ENCODE data around the gene CRB2.

The CRB2 gene

DNA sequence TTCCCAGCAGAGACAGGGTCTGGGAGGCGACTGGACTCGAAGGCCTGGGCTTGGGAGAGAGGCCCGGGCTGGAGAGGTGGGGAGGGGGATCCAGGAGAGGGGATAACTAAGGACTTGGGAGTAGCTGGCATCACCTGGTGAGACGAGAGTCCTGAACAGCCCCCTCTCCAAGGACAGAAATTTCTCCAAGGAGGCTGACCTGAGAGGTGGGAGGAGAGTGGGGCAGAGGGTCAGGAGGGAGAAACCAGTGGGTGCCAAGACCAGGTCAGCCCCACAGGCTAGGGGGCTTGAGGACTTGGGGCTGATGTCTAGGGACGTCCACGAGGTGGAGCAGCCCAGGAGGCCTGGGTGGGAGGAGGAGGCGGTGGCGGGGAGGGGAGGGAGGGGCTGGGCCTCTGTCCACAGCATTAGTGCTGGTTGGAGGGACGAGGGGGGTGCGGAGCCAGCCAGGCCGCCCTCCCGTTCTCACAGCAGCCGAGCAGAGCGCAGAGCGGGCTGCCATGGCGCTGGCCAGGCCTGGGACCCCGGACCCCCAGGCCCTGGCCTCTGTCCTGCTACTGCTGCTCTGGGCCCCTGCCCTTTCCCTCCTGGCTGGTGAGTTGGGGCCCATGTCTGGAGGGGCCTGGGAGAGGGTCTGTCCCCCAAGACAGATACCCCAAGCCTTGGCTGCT lies at the start of gene CRB2:
CRB2 (plus strand) TSS at position 437 of the 671 bp plus-strand sequence; CDS start at position 501, 64 bp downstream.
- DNase-seq = no peak

DNA sequence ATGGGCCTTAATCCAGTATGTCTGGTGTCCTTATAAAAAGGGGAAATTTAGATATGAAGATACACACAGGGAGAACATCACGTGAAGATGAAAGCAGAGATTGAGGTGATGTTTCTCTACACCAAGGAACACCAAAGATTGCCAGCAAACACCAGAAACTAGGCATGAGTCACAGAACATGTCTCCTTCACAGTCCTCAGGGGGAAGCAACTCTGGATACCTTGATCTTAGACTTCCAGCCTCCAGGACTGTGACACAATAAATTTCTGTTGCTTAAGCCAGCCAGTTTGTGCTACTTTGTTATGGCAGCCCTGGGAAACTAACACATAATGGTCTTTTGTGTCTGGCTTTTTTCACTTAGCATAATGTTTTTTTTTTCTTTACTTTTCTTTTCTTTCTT lies 46.4 kb upstream of the CRB2 start:
- no peak for DNase-seq

DNA sequence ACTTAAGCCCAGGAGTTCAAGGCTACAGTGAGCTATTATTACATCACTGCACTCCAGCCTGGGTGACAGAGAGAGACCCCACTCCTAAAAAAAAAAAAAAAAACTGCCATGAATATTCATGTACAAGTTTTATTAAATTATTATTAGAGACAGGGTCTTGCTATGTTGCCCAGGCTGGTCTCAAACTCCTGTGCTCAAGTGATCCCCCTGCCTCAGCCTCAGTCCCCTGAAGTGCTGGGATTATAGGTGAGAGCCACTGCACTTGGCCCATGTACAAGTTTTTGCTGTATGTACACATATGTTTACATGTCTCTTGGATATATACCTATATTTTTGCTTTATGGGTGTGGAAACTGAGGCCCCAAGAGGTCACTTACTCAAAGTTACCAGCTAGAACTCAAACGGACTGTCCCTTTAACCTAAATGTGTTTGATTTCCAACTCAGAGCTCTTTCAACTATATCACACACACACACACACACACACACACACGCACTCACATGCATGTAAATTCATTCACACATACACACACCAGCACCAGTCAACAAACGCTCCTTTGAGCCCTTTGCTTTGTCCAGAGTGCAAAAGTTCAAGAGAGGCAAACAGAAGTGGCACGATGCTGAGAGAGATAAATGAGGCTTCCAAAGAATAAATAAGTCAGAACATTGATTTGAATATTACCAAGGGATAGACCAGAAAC lies 45.3 kb upstream of the CRB2 start:
- DNase-seq = no peak

DNA sequence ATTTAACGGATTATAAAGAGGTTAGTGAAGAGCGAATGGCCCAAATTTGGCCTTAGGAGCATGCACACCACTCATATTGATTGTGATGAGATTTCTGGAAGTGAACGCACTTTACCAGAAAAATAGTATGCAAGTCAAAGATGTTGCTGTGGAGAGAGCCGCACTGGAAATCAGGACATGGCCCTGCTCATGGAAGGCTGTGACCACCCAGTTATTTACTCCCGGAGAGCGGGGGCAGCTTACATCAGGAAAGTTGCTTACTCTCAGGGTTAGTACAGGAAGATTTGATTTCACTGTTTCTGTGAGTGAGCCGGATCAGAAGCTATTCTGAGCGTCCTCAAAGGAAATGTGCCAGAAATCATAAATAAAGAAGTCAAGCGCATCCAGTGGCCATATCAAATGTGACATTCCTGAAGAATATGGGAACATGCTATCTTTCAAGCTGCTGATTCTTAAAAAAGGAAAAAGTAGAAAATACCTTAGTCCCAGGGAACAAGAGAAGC lies 44.7 kb upstream of the CRB2 start:
- DNase-seq = no peak

DNA sequence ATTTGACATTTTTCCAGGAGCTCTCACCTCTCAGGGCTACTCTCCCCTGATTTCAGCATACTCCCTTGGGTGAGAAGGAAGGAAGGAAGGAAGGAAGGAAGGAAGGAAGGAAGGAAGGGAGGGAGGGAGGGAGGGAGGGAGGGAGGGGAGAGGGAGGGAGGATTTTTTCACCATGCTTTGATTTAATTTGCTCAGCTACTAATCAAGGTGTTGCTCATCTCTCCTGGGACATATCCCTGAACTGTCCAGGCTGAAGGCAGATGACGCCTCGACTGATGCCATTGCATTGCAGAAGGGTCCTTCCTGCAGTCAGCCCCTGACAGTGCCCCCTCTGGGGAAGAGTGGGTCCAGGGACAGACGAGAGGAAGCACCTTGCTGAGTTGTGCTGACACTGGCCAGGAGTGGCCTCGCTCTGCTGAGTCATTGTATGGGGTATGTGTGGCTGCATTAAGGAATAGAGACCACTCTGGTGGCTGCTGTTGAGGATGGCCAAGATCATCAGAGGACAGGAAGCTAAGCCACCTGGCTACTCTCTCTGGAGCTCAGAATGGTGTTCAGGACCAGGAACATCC lies 43.6 kb upstream of the CRB2 start:
- DNase-seq = no peak

DNA sequence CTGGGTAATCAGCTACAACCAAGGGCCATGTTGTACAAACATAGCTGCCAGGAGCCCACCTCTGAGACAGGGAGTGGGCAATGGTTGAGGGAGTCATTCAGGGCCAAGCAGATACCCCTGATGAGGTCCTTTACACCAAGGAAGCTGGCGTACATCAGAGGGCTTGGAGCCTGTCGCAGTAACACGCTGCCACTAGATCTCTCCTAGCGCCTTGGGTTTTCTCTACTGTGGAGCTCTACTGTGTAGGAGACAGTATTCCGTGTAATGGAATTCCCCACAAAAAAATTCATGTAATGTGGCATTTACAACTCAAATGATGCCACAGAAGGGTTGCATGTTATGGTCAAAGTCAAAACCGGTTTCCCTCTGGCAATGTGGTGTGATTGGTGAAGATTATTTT lies 41.4 kb upstream of the CRB2 start:
- DNase-seq = no peak

DNA sequence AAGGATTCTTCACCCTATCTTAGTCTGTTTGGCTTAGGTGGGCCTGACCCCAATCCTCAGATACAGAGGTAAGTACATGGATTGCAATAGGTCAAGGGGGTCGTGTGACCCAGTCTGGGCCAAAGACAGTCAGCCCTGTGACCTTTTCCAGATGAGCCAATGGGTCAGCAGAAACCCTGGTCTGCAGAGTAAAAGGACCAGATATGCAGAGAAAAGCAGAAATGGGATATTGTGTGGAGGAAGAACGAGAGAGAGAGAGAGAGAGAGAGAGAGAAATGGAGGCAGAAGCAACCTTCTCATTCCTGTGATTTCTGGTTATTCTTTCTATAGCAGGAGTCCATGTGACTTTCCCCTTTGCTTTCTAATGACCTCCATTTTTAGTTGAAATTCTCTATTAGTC lies 40.4 kb upstream of the CRB2 start:
- no peak for DNase-seq

DNA sequence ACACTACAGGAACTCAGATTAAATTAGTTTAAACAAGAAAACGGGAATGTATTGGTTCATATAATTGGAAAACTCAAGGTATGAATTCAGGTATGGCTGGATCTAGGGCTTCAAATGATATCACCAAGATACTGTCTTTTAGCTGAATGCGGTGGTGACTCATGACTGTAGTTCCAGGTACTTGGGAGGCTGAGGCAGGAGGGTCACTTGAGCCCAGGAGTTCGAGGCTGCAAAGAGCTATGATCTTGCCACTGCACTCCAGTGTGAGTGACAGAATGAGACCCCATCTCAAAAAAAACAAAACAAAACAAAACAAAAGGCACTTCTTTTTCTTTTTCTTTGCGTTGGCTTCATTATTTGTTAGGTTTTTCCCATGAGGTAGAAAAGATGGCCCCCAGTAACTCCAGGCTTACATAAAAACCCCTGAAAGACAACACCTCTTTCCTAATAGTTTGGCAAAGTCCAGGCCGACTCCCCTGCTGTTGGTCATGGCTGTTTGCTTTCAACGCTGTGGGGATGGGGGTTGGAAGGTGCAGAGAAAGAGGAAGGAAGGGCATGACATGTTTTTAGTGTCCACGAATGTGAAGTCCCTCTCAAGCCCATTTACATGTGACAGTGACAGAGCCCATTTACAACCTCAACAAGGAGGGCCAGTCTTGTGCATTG lies 39.8 kb upstream of the CRB2 start:
- no peak for DNase-seq

DNA sequence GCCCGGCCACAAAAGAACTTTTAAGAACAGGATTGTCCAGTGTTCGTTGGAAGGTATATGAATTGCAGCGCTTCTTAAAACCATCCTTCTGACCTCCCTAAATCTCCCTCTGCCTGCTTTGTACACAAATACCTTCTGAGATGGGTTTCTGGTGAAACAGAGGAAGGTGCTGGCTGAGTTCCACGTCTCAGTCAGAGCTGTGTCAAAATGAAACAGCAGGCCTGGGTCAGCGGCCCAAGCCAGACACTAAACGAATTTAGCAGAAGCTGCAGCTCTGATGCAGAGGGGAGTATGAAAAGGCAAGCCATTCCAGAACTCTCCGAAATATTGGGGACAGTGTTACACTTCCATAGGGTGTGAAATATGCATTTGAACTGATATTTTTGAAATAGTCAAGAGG lies 37.8 kb upstream of the CRB2 start:
- no peak for DNase-seq

DNA sequence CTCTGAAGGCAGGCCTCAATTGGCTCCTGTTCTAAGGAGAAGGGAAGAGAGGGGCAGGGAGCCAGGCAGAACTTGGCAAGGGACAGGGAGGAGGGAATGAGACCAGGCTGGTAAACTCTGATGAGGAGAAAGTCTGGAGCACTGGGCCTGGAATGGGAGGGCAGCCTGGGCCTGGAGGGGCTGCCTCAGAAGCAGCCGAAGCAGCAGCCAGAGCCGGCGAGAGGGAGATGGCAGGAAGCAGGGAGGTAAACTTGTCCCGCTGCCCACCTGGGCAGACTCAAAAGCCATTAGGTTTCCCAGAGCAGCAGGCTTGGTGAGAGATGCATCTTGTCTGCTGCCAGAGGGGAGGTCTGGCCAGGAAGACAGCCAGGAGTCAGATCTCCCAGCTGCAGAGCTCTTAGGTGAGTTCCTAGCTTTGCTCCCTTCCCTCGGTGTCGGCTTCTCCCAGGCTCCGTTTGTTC lies 37.0 kb upstream of the CRB2 start:
- DNase-seq = peak; percentile 4

DNA sequence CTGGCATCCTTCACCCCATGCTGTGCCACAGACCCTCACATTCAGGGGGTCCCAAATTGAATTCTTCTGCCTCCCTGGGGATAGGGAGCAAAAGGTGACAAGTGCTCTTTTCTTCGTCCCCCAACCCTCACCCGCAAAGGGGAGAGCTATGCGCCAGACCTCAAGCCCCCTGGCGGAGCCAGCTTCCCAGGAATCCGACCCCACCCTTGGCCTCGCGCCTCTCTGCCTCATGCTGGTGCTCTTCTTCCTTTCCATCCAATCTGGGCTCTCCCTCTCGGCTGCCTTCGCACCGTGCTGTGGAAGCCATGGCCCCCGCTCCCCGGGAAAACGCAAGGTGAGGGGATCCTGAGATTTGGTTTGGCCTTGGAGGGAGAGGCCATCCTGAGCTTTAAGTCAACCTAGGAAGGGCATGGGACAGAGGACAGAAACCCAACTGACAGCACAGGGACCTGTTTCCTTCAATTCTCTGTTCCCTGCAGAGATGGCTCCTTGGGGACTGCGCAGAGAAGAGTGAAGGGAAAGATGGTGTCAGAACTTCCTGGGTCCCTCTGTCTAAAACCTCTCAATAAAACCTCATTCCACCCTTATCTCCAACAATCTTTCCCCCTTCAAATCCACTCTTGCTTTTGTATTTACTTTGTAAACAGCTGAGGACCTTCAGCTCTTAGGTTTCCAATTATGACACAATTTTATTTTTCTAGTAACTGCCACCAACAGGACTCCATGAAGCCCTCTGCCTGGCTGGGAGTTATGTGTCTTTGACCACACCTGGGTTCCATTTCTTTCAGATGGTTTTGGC lies 36.3 kb upstream of the CRB2 start:
- no peak for DNase-seq

DNA sequence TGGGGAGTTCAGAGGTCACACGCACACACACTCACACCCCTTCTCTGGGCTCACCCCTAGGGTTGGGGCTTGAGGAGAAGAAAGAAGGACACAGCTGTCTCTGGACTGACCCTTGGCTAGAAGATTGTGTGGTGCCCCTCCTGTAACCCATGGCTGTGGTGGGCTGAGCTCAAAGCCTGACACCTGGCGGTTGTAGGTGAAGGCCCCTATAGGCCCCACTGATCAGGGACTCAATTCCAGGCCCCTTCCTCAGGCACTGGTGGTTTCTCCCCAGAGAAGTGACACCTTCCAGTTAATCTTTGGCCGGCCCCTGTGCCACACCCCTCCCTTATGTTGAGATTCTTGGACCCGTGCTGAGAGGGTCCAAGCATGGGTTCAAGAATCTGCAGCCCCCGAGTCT lies 35.2 kb upstream of the CRB2 start:
- DNase-seq = no peak

DNA sequence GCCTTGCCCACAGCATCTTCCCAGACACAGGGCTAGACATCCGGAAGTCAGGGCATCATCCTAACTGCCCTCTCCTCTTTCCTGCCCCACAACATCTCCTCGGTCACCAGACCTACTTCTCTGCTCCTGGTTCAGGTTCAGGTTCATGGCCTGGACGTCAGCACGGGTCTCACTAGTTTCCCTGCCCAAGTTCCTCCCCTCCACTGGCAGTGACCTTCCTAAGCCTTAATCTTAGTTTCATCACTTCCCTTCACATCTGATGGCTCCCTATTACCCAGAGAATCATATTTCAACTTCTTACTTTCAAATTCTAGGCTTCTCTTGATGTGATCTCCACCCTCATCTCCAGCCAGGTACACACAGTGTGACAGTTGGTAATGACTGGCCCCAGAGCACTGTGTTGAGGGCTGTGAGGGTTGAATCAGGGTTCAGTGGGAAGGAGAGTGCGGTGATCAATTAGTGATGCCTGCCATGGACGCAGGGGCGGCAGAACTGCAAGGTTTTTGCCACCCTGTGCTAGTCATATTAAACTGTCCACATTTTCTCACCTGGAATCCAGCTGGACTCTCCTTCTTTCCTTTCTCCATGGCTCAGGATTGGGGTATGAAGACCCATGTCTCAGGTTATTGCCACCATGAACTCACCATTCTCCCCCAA lies 34.3 kb upstream of the CRB2 start:
- no peak for DNase-seq

DNA sequence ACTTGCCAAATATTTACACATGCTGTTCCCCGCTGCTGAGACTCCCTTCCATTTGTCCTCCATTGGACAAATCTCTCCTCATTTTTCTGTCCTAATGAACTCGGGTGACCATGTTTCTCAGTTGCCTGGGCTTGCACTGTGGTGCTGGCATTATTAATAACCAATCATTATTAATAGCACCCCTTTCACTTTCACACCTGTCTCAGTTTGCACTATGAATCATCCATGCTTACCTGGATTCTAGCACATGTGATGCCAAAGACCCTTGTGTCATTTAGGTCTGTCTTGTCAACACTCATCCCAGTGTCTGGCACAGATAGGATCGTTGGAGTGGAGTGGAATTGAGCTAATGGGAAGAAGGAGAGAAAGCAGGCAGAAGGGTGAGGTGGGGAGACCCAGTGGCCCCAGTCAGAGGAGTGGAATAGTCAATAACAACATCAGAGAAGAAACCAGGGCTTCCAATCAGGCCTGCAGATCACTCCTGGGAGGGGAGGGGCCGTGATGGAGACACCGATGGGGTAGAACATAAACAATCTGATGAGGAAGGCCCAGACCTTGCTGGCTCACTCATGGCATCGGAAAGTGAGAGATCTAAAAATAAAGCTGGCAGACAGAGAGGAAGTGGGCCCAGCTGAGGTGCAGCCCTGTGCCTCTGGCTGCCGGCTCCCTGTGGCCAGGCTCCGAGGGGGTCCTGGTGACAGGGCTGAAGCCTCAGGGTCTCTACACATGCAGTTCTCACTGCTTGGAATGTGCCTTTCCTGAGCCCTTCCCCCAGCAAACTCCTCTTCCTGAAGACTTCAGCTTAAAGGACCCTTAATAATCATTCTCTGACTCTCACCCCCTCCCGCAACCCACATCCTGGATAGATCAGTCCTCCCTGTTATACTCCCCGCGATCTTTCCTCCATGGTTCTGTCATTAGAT lies 33.5 kb upstream of the CRB2 start:
- DNase-seq = no peak

DNA sequence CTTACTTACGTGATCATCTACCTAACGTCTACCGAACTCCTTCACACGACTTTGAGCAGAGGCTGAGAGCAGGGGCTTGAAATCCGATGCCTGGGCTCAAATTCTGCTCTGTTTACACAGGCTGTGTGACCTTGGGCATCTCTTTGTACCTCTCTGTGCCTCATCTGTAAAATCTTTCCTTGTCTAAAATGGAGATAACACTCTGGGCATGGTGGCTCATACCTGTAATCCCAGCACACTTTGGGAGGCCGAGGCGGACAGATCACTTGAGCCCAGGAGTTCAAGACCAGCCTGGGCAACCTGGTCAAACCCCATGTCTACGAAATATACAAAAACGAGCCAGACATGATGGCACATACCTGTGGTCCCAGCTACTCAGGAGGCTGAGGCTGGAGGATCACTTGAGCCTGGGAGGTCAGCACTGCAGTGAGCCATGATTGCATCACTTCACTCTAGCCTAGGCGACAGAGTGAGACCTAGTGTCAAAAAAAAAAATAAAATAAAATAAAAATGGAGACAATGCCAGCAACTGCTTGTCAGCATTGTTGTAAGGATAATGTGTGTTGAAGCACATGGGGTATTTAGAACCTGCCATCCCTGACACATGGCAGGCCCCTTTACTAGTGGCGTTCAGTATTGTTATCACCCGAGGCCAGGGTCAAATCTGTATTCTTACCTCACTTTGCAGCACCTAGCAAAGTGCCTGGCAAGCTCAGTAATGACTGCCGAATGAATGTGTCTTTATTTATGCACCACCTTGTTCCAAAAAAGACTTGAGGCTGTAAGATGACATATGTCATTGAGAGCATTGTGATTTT lies 32.6 kb upstream of the CRB2 start:
- no peak for DNase-seq

DNA sequence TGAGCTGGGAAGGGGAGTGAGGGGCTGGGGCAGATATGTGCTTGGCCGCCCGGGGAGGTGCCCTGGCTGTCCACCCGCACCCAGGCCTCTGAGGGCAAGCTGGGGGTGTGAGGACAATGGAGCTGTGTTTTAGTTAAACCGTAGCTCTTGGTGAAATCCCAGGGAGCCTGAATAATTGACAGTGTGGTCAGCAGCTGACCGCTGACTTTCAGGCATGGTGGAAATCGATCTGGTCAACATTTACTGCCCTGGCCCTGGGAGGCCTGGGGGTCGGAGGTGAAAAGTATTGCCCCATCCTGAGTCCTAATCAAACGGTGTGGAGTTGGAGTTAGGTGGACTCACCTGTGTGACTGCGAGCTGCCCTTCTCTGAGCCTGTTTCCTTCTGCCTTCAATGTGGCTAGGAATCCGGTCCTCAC lies 31.2 kb upstream of the CRB2 start:
- DNase-seq = no peak

DNA sequence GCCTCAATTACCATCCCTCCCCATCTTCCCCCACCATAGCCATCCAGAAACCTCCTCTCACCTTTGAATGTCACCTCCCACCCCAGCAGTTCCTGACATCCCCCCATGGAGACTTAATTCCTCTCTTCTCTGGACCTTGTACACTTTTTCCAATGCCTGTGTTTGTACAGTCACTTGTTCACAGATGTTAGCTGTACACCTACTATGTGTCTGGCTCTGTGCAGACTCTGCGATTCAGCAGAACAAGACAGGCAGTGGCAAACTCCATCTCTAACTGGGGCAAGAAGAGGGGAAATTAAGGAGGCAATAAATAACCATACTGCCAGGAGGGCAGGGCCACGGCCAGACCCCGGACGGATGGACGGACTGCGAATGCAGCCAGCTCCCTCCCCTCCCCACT lies 29.8 kb upstream of the CRB2 start:
- DNase-seq = no peak

DNA sequence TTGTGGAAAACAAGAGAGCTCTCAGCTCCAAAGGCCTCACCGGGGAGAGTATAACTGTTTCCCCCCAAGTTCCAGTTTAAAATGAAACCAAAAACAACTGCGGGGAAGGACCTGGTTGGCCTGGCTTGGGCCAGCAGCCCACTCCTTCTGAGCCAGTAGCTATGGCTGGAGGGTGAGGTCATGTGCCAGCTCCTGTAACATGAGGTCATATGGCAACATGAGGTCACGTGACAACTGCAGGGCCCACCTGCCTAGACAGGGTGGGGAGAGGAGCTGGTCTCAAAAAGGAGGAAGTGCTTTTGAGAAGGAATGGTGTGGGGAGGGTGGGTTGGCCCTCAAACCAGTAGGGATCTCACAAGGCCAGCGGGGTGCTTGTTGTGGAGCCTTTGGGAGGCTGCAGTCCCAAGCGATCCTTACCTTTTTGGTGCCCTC lies 29.3 kb upstream of the CRB2 start:
- DNase-seq = no peak

DNA sequence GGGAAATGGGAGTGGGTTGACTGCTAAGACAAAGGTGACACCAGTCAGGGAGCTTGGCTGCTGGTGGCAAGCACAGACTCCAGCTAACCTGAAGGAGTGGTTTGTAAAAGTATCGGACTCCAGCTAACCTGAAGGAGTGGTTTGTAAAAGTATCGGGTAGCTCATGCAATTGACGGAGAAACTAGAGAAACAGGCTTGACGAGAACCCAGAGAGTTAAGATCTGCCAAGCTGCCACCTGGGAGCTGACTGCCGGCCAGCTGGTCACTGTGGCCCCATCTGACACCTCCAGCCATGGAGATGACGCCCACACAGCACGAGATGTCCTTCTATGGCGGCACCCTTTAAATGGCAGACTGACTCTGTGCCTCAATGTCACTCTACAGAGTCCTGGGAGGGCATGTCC lies 28.3 kb upstream of the CRB2 start:
- DNase-seq = no peak

DNA sequence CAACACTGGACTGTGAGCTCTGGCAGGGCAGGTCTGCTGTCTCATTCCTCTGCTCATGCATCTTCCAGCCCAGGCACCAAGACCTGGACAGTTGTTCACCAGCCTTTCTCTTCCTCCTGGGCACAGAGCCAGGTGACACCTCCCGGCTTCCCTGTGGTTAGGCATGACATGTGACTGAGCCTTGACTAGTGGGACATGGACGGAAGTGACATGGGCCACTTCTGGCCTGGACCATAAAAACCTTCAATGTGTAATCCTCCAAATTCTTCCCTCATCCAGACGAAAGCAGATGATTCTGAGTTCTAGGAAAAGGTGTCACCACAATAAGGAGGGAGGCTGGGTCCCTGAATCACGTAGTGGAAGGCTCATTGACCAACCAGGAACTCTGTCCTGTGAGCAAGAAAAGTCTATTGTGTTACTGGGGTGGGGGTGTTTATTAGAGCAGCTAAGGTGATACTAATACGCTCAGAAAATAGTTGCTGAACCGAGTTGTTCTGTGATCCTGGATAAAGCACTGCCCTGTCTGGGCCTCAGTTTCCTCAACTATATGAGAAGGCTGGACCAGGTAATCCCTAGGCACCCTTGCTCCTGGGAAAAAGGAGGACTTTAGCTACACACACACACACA lies 26.6 kb upstream of the CRB2 start:
- DNase-seq = no peak
